ENCODE results near the gene PPY.
A peak's percentile ranks its signal among the peaks of the same experiment; 100 is the strongest.
"Not testable (repeated sequence)": the region's sequence is repeated elsewhere in the genome, so short reads cannot be mapped to it uniquely, and the experiment has no call there.

Gene PPY

DNA sequence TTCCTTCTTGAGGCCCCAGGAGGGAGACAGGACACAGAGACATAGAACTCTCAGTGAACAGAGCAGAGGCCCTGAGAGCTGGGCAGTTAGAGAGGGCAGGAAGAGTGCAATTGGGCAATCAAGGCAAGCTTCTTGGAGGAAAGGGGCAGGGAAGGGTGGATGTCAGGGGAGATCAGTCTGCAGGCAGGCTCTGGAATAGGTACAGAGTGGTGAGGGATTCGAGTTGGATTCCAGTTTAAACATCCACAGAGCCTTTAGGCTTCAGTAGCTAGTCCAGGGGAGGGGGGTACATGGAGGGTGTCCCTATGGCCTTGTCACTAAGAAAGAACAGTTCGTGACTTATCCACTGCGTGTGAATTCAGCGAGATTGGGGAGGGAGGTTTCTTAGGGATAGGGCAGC is 9.5 kb upstream of the PPY start:
- Mint-ChIP-seq H3K27me3 (peaks cover 53% of the 10 kb centered on the region), H3K9me3 (no peaks in the 10 kb centered on the region), H3K27ac (no peak overlapping the region), H3K4me1 (peaks cover 3% of the 10 kb centered on the region), H3K4me3 (no peak overlapping the region), H3K36me3 (ENCODE audit: low read depth) (no peaks in the 10 kb centered on the region)
- ATAC-seq, result no peak
- DNase-seq, result no peak

DNA sequence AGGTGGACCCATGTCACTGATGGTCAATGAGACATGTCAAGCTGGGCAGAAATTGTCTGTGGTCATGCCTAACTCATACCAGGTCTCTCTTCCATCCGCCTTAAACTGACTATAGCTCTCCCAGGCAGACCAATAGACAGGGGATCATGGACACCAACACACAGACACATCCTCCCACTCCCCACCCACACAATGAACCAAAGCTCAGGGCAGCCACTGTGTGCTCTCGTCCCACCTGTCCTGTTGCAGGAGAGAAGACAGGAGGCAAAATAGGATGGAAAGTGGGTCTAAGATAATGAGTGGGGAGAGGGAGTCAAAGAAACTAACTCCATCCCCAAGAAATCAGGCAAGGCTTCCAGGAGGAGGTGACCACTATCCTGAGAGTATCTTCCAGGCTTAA is 8.3 kb upstream of the PPY start:
- Mint-ChIP-seq H3K27ac (no peak overlapping the region), H3K36me3 (ENCODE audit: low read depth) (no peaks in the 10 kb centered on the region), H3K27me3 (peaks cover 50% of the 10 kb centered on the region), H3K4me3 (no peak overlapping the region), H3K4me1 (peaks cover 3% of the 10 kb centered on the region), H3K9me3 (no peaks in the 10 kb centered on the region)
- ATAC-seq (no peak), DNase-seq (no peak)

DNA sequence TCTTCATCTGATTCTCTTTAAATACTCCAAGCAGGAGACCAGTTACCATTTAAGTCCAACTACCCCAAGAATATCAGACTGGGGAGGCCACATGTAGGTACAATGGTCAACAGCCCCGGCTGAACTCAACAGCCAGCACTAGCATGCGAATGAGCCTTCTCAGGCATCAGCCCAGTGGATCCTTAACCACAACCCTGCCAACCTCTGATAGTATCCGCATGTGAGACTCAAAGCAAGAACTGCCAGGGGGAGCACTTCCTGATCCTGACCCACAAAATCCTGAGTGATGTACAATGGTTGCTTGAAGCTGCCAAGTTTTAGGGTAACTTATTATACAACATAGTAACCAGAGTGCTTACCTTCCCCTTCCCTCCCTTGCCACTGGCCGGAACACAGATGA is 7.5 kb upstream of the PPY start:
- no peak overlapping the region for H3K4me3 Mint-ChIP-seq
- DNase-seq (no peak), ATAC-seq (no peak)
- no peaks in the 10 kb centered on the region for H3K36me3 Mint-ChIP-seq (ENCODE audit: low read depth)
- H3K27ac Mint-ChIP-seq, result no peak overlapping the region
- H3K9me3 Mint-ChIP-seq, result no peaks in the 10 kb centered on the region
- H3K27me3 Mint-ChIP-seq, result peaks cover 46% of the 10 kb centered on the region
- peaks cover 4% of the 10 kb centered on the region for H3K4me1 Mint-ChIP-seq

DNA sequence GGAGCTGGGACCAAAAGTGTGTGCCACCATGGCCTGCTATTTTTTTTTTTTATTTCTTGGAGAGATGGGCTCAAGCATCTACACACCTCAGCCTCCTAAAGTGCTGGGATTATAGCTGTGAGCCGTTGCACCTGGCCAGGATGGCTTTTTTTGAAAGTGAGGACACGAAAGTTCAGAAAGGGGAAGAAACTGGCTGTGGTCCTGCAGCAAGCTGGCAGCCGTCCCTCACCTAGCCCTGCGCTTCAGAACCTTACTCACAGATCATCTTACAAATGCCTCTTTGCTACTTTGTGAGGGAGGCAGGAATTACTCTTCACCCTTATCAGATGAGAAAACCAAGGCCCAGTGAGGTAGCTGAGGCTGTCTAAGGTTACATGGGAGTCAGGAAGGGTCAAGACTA is 4.5 kb upstream of the PPY start:
- peaks cover 26% of the 10 kb centered on the region for H3K27me3 Mint-ChIP-seq
- no peak overlapping the region for H3K4me3 Mint-ChIP-seq
- no peaks in the 10 kb centered on the region for H3K9me3 Mint-ChIP-seq
- DNase-seq (no peak), ATAC-seq (no peak)
- H3K4me1 Mint-ChIP-seq, result peaks cover 6% of the 10 kb centered on the region
- no peaks in the 10 kb centered on the region for H3K36me3 Mint-ChIP-seq (ENCODE audit: low read depth)
- no peak overlapping the region for H3K27ac Mint-ChIP-seq

DNA sequence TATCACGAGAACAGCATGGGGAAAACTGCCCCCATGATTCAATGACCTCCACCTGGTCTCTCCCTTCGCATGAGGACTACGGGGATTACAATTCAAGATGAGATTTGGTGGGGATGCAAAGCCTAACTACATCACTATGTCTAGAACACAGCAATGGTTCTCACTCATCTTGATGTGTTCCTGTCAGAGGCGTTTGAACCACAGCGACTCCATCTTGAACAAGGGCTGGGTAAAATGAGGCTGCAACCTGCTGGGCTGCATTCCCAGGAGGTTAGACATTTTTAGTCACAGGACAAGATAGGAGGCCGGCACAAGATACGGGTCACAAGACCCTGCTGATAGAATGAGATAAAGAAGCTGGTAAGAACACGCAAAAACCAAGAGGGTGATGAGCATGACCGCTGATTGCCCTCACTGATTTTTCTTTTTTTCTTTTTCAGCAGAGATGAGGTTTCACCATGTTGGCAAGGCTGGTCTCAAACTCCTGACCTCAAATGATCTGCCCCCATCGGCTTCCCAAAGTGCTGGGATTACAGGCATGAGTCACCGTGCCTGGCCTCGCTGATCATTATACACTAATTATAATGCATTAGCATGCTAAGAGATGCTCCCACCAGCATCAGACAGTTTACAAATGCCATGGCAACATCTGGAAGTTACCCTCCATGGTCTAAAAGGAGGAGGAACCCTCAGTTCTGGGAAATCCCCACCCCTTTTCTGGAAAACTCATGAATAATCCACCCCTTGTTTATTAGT is 3.0 kb upstream of the PPY start:
- Mint-ChIP-seq H3K4me3 (no peak overlapping the region), H3K36me3 (ENCODE audit: low read depth) (no peaks in the 10 kb centered on the region), H3K27ac (no peak overlapping the region), H3K27me3 (peaks cover 13% of the 10 kb centered on the region), H3K9me3 (no peaks in the 10 kb centered on the region), H3K4me1 (peaks cover 6% of the 10 kb centered on the region)
- no peak for ATAC-seq
- no peak for DNase-seq

DNA sequence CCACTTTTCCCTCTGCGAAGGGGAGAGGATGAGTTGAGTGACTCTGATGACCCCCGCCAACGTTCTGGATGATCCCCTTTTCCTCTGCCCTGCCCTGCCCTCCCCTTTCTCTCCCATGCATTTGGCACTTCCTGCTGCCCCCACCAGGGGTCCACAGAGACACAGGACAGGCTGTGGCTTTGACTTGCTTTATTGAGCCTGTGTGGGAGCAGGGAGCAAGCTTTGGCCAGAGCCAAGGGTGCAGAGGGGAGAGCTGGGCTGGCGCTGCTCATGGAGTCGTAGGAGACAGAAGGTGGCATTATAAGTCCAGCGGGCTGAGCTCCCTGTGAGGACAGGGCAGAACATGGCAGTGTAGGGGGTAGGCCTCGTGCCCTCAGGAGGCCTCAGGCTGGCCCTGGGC is 1.6 kb downstream of the PPY start:
- H3K27ac Mint-ChIP-seq, result no peak overlapping the region
- peaks cover 20% of the 10 kb centered on the region for H3K4me1 Mint-ChIP-seq
- H3K27me3 Mint-ChIP-seq, result peaks cover 9% of the 10 kb centered on the region
- ATAC-seq, result no peak
- H3K36me3 Mint-ChIP-seq (ENCODE audit: low read depth), result no peaks in the 10 kb centered on the region
- H3K4me3 Mint-ChIP-seq, result no peak overlapping the region
- DNase-seq, result peak; percentile 39
- no peaks in the 10 kb centered on the region for H3K9me3 Mint-ChIP-seq

DNA sequence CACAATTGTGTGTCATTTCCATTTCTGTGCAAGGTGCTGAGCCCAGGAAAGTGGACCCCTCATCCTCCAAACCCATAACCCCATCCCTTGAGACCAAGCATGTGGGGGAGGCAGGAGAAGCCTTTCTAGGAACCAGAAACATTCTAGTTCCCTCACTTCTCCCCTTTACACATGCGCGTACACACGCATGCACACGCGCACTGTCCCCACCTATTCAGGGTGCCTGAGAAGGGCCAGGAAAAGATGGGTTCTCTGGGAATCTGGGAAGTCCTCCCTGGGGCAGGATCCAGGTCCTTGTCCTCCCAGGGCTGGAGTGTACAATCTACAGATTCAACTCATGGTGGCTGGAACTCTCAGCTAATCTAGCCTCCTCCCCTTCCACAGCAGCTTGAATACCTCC is 2.4 kb downstream of the PPY start:
- peaks cover 9% of the 10 kb centered on the region for H3K27me3 Mint-ChIP-seq

DNA sequence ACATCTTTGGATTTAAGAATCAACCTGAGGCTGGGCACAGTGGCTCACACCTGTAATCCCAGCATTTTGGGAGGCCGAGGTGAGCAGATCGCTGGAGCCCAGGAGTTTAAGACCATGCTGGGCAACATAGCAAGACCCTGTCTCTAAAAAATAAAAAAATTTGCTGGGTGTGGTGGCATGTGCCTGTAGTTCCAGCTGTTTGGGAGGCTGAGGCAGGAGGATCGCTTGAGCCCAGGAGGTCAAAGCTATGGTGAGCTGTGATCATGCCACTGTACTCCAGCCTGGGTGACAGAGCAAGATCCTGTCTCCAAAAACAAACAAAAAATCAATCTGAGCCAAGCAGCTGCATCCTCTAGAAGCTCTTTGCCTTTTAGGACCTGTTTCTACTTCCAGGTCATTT is 2.8 kb downstream of the PPY start:
- not testable (repeated sequence) for H3K27ac Mint-ChIP-seq

More for the DNA sequence above, 2.4 kb downstream of the PPY start:
- ATAC-seq, result no peak
- Mint-ChIP-seq H3K4me3 (no peak overlapping the region), H3K27ac (no peak overlapping the region), H3K4me1 (peaks cover 20% of the 10 kb centered on the region), H3K36me3 (ENCODE audit: low read depth) (no peaks in the 10 kb centered on the region), H3K9me3 (no peaks in the 10 kb centered on the region)
- DNase-seq, result no peak

DNA sequence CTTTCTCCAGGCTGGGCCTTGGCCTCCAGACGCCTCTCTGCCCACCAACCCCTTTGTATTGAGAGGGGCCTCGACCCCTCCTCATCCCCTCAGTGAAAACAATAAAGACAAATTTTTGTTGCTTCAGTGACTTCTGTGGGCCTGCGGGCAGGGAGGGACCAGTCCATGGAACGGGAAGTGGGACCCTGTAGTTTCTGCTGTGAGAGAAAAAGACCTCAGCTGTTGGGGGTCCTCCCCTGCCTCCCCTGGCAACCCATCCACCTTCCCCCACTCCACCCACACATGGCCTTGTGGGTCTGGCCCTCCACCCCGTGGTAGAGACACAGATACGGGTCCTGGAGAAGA is 3.5 kb downstream of the PPY start:
- Mint-ChIP-seq H3K4me1 (peaks cover 14% of the 10 kb centered on the region), H3K9me3 (no peaks in the 10 kb centered on the region), H3K27me3 (peaks cover 12% of the 10 kb centered on the region), H3K27ac (no peak overlapping the region), H3K36me3 (ENCODE audit: low read depth) (no peaks in the 10 kb centered on the region), H3K4me3 (no peak overlapping the region)
- no peak for ATAC-seq
- DNase-seq, result no peak

More for the DNA sequence above, 2.8 kb downstream of the PPY start:
- not testable (repeated sequence) for H3K9me3 Mint-ChIP-seq; H3K4me3 Mint-ChIP-seq; DNase-seq; H3K36me3 Mint-ChIP-seq (ENCODE audit: low read depth); ATAC-seq
- Mint-ChIP-seq H3K27me3 (peaks cover 12% of the 10 kb centered on the region), H3K4me1 (peaks cover 16% of the 10 kb centered on the region)

DNA sequence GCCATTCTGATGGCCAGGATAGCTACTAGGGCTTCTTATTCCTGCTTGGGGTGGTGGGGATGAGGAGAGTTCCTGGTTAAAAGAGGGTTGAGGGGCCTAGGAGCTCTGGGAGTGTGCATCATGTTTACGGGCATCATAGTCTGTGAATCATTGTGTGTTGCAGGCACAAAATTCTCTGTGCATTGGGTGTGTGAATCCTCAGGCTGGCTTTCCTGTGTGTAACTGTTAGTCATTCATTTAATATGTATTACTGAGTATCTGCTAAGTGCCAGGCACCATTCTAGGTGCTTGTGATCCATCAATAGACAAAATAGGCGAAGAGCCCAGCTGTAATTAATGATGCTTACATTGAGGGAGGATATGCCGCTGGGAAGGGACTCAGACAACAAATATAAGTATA is 5.8 kb downstream of the PPY start:
- ATAC-seq (no peak), DNase-seq (no peak)
- Mint-ChIP-seq H3K27me3 (peaks cover 12% of the 10 kb centered on the region), H3K4me1 (peaks cover 14% of the 10 kb centered on the region), H3K9me3 (no peaks in the 10 kb centered on the region), H3K36me3 (ENCODE audit: low read depth) (no peaks in the 10 kb centered on the region), H3K27ac (no peak overlapping the region), H3K4me3 (no peak overlapping the region)

DNA sequence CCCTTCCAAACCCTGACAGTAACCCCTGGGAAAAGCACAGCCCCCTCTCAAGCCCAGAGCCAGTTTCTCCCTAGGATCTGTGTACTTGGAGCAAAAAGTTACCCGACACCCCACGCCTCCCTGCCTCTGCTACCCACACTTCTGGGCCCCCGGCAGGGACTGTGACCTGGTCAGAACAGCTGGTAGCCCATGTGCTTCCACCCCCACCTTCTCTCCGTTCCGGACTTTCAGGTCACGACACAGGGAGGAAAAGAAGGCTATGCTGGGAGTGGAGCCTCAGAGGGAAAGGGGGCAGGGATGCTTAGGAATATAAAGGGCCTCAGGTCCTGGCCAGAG is 6.4 kb downstream of the PPY start:
- H3K4me3 Mint-ChIP-seq, result no peak overlapping the region
- H3K27me3 Mint-ChIP-seq, result peaks cover 12% of the 10 kb centered on the region
- DNase-seq (no peak), ATAC-seq (no peak)
- H3K9me3 Mint-ChIP-seq, result no peaks in the 10 kb centered on the region
- H3K4me1 Mint-ChIP-seq, result peaks cover 14% of the 10 kb centered on the region
- H3K27ac Mint-ChIP-seq, result no peak overlapping the region
- H3K36me3 Mint-ChIP-seq (ENCODE audit: low read depth), result no peaks in the 10 kb centered on the region

DNA sequence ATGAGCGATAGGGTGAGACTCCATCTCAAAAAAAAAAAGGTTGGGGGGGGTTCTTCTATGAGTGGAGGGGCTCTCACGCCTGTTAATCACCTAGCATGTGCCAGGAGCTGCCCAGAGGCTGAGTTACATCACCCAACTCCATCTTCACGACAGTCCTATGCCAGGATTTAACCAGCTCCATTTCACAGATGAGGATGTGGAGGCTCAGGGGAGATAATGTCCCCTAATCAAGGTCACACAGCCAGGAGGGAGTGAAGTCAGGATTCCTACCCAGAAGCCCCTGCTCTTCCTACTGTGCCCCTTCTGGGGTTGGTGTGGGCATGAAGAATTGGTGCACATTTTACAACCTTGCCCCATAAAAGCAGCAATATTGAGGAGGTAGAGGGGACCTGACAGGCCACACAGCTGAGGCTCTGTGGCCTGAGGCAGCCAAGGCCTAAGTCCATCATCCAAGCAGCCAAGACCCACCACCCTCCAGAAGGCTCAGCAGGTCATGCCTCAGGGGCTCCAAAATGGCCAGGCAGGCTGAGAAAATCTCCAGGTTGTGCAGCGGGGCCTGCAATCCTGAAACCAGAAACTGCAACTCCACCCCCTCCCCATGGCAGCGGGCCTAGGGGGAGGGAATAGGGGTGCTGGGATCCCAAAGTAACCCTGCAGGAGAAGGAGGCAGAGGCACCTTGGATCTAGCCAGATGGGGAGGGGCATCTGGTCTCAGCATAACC is 6.9 kb downstream of the PPY start:
- H3K4me1 Mint-ChIP-seq, result peaks cover 14% of the 10 kb centered on the region
- no peak overlapping the region for H3K27ac Mint-ChIP-seq
- ATAC-seq (no peak), DNase-seq (no peak)
- peaks cover 12% of the 10 kb centered on the region for H3K27me3 Mint-ChIP-seq
- no peaks in the 10 kb centered on the region for H3K36me3 Mint-ChIP-seq (ENCODE audit: low read depth)
- no peaks in the 10 kb centered on the region for H3K9me3 Mint-ChIP-seq
- no peak overlapping the region for H3K4me3 Mint-ChIP-seq

DNA sequence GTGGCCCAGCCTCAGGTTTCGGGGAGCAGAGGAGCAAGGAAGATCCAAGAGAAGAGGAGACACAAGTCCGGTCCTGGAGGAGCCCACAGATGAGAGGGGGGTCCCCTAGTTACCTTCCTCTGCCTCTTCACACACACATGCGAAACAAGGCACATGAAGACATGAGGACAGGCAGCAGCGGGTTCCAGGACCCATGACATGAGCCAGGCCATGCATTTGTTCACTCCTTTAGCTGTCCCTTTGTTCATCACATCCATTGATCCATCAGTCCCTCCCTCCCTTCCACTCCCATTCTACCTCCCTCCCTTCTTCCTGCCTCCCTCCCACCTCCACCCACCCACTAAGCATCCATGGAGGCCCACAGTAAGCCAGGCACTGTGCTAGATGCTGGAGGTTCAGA is 9.4 kb downstream of the PPY start:
- ATAC-seq, result no peak
- Mint-ChIP-seq H3K27ac (no peak overlapping the region), H3K4me1 (peaks cover 11% of the 10 kb centered on the region), H3K9me3 (no peaks in the 10 kb centered on the region), H3K36me3 (ENCODE audit: low read depth) (no peaks in the 10 kb centered on the region), H3K27me3 (peaks cover 6% of the 10 kb centered on the region), H3K4me3 (no peak overlapping the region)
- no peak for DNase-seq

DNA sequence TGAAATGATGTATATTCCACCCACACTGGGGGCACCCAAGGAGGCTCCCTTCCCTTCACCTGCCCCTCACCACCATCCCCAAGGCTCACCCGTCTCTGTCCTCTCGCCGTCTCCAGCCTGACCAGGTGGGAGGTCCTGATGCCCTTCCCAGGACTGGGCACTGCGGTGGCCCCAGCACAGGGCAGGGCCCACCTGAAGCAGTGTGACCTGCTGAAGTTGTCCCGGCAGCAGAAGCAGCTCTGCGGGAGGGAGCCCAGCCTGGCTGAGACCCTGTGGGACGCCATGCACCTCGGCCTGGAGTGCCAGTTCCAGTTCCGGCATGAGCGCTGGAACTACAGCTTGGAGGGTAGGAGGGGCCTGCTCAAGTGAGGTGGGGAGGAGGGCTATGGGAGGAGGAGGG is 9.9 kb downstream of the PPY start:
- Mint-ChIP-seq H3K4me1 (peaks cover 14% of the 10 kb centered on the region), H3K36me3 (ENCODE audit: low read depth) (no peaks in the 10 kb centered on the region), H3K27me3 (peaks cover 9% of the 10 kb centered on the region), H3K9me3 (no peaks in the 10 kb centered on the region), H3K4me3 (no peak overlapping the region), H3K27ac (no peak overlapping the region)
- DNase-seq, result no peak
- no peak for ATAC-seq

DNA sequence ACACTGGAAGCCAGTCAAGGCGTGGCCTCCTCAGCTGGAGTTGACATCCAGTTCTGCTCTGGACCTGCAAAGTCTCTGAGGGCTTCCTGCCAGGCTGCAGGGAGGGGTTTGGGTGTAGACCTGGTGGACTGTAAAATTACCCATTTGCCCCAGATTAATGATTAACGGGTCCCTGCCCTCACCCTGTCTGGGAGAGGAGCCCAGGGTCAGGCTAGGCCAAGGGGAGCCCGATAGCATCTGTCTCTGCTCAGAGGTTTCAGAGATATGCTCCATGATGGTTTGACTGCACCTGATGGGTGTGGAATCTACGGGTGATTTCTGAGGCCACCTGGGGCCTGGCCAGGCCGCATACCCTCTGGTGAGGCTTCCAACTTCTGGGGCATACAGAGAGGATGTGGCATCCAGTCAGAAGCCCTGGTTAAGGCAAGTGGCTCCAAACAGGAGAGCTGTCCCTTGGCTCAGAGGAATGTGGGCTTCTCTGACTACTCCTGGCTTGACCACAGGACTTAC is 11.2 kb downstream of the PPY start:
- Mint-ChIP-seq H3K27ac (no peak overlapping the region), H3K9me3 (no peaks in the 10 kb centered on the region), H3K4me3 (no peak overlapping the region), H3K27me3 (peaks cover 7% of the 10 kb centered on the region), H3K4me1 (peaks cover 17% of the 10 kb centered on the region), H3K36me3 (ENCODE audit: low read depth) (no peaks in the 10 kb centered on the region)
- ATAC-seq, result no peak
- DNase-seq, result no peak

Measured in activated naive CD8-positive, alpha-beta T cell treated with anti-CD3 and anti-CD28 coated beads, Interleukin-2, amount 50 U/mL, for 24 hours (primary cell).